ENCODE results near the gene PAQR8.

PAQR8 gene

GRCh38 chr6:52361945-52362442 lies at the start of gene PAQR8:
TSS of gene PAQR8 (plus strand) at chr6:52362151. CDS start at chr6:52403214, 41,063 bp downstream.
- H3K27ac ChIP-seq (ENCODE audit: low read depth, low read length), result peak within 1 kb of the TSS; percentile 44

GRCh38 chr6:52312461-52312860 lies 49.5 kb upstream of the PAQR8 start:
- Histone ChIP-seq H3K9me3 (ENCODE audit: insufficient read depth, low read length) (no peaks in the 10 kb centered on the region), H3K9me2 (replicated peaks; ENCODE audit: insufficient read depth, low read length) (no peaks in the 10 kb centered on the region), H3K4me2 (ENCODE audit: low read depth, low read length, poor library complexity, severe bottlenecking) (no peak overlapping the region), H3K9ac (ENCODE audit: low read length) (no peak overlapping the region), H4K20me1 (ENCODE audit: low read depth, low read length) (no peaks in the 10 kb centered on the region), H3K27me3 (ENCODE audit: low read length) (no peaks in the 10 kb centered on the region), H2AFZ (ENCODE audit: low read depth, low read length, severe bottlenecking) (no peak overlapping the region), H3F3A (ENCODE audit: insufficient read depth) (peaks cover 13% of the 10 kb centered on the region; the same call in 1 of the 2 replicates), H3K36me3 (ENCODE audit: low read length) (no peaks in the 10 kb centered on the region), H3K27ac (ENCODE audit: low read depth, low read length) (no peak overlapping the region), H3K4me3 (ENCODE audit: insufficient read depth, low read length, poor library complexity, severe bottlenecking) (no peak overlapping the region), H3K79me2 (ENCODE audit: insufficient read depth, low read length) (no peaks in the 10 kb centered on the region)
- TF ChIP-seq CTCF (IDR thresholded peaks at IDR 0.05; ENCODE audit: insufficient read depth, low read length, poor library complexity, severe bottlenecking), result no peak
- TF ChIP-seq EZH2phosphoT487 (conservative IDR thresholded peaks at IDR 0.05; ENCODE audit: low read length), result no peak

More at GRCh38 chr6:52361945-52362442, at the start of gene PAQR8:
- Histone ChIP-seq H2AFZ (ENCODE audit: low read depth, low read length, severe bottlenecking) (peak within 1 kb of the TSS; percentile 85), H3K4me2 (ENCODE audit: low read depth, low read length, poor library complexity, severe bottlenecking) (peak within 1 kb of the TSS; percentile 85), H3K36me3 (ENCODE audit: low read length) (peaks cover 6% of the 10 kb centered on the region; the same call in 1 of the 2 replicates), H4K20me1 (ENCODE audit: low read depth, low read length) (no peaks in the 10 kb centered on the region), H3F3A (ENCODE audit: insufficient read depth) (peaks cover 14% of the 10 kb centered on the region), H3K9me2 (replicated peaks; ENCODE audit: insufficient read depth, low read length) (no peaks in the 10 kb centered on the region), H3K79me2 (ENCODE audit: insufficient read depth, low read length) (peaks cover 46% of the 10 kb centered on the region), H3K9ac (ENCODE audit: low read length) (peak within 1 kb of the TSS; percentile 94), H3K4me3 (ENCODE audit: insufficient read depth, low read length, poor library complexity, severe bottlenecking) (peak within 1 kb of the TSS; percentile 97), H3K27me3 (ENCODE audit: low read length) (no peaks in the 10 kb centered on the region), H3K9me3 (ENCODE audit: insufficient read depth, low read length) (no peaks in the 10 kb centered on the region)
- no peak for TF ChIP-seq CTCF (IDR thresholded peaks at IDR 0.05; ENCODE audit: insufficient read depth, low read length, poor library complexity, severe bottlenecking)
- TF ChIP-seq EZH2phosphoT487 (conservative IDR thresholded peaks at IDR 0.05; ENCODE audit: low read length), result no peak

- Histone ChIP-seq H2AFZ (ENCODE audit: low read depth, low read length, severe bottlenecking) (no peak overlapping the region), H3K9me2 (replicated peaks; ENCODE audit: insufficient read depth, low read length) (no peaks in the 10 kb centered on the region), H3K27me3 (ENCODE audit: low read length) (no peaks in the 10 kb centered on the region), H4K20me1 (ENCODE audit: low read depth, low read length) (no peaks in the 10 kb centered on the region), H3K4me2 (ENCODE audit: low read depth, low read length, poor library complexity, severe bottlenecking) (no peak overlapping the region), H3K27ac (ENCODE audit: low read depth, low read length) (no peak overlapping the region), H3K9me3 (ENCODE audit: insufficient read depth, low read length) (no peaks in the 10 kb centered on the region), H3K79me2 (ENCODE audit: insufficient read depth, low read length) (no peaks in the 10 kb centered on the region), H3K36me3 (ENCODE audit: low read length) (no peaks in the 10 kb centered on the region), H3K9ac (ENCODE audit: low read length) (no peak overlapping the region), H3F3A (ENCODE audit: insufficient read depth) (0 out of 2 replicates have a peak, but pooled peaks cover 4% of the 10 kb centered on the region), H3K4me3 (ENCODE audit: insufficient read depth, low read length, poor library complexity, severe bottlenecking) (no peak overlapping the region)
- TF ChIP-seq CTCF (IDR thresholded peaks at IDR 0.05; ENCODE audit: insufficient read depth, low read length, poor library complexity, severe bottlenecking), result no peak
- no peak for TF ChIP-seq EZH2phosphoT487 (conservative IDR thresholded peaks at IDR 0.05; ENCODE audit: low read length)
Observed at GRCh38 chr6:52314752-52315151, 47.2 kb upstream of the PAQR8 start.
